Kidney (tissue), 14 donors: ENCODE results near the gene TMEM63B. TPM values are rescaled to one million over a fixed set of nuclear protein-coding genes. Genes with fewer than 3 reads are reported as not detected.

Experiments used
- DNase-seq, 5 donors: peaks; one replicate each; pipeline ENCODE4 v3.0.0-alpha.2; 2013 to 2020
- FAIRE-seq: peaks from 2 replicates; lab custom pipeline; 2012; peaks lifted over from hg19 to GRCh38; lab: Jason Lieb, UNC
- H3K27ac ChIP-seq, 2 donors: one replicate each; pipeline ENCODE4 v1.7.0; 2013; ENCODE audit warnings: low read depth in 2 of 2, low read length in 2 of 2, inconsistent platforms in 1 of 2
- H3K27me3 ChIP-seq: one replicate; pipeline ENCODE4 v1.7.1; 2013; ENCODE audit warnings: low read length, inconsistent platforms; ENCODE audit not compliant: control insufficient read depth, insufficient read depth
- H3K36me3 ChIP-seq, 3 donors: one replicate each; pipeline versions ENCODE4 v1.7.0 to v1.7.1; 2013; ENCODE audit warnings: low read length in 3 of 3, control low read depth in 1 of 3, inconsistent platforms in 1 of 3; ENCODE audit not compliant: insufficient read depth in 3 of 3, control insufficient read depth in 2 of 3
- H3K4me1 ChIP-seq, 3 donors: one replicate each; pipeline versions ENCODE4 v1.7.0 to v1.7.1; 2013; ENCODE audit warnings: low read length in 3 of 3, inconsistent platforms in 1 of 3, low read depth in 1 of 3; ENCODE audit not compliant: control insufficient read depth in 2 of 3, insufficient read depth in 2 of 3
- H3K4me3 ChIP-seq, 3 donors: one replicate each; pipeline versions ENCODE4 v1.7.0 to v1.8.1; 2013; ENCODE audit warnings: low read length in 3 of 3, control low read depth in 1 of 3, inconsistent platforms in 1 of 3
- H3K9ac ChIP-seq, 3 donors: one replicate each; pipeline versions ENCODE4 v1.7.0 to v1.7.1; 2013; ENCODE audit warnings: low read length in 3 of 3, control low read depth in 1 of 3, inconsistent platforms in 1 of 3
- H3K9me3 ChIP-seq, 3 donors: one replicate each; pipeline versions ENCODE4 v1.7.0 to v1.7.1; 2013; ENCODE audit warnings: low read length in 3 of 3, control low read depth in 1 of 3, inconsistent platforms in 1 of 3; ENCODE audit not compliant: control insufficient read depth in 2 of 3, insufficient read depth in 1 of 3
- CTCF ChIP-seq: IDR thresholded peaks from 3 replicates; pipeline ENCODE4 v1.5.1; 2012; ENCODE audit warnings: mild to moderate bottlenecking, moderate library complexity, borderline replicate concordance; ENCODE audit not compliant: insufficient read depth; ENCODE audit errors: extremely low read depth
- intact Hi-C: fragments of 100-400 bp; cut with DNase I; formaldehyde crosslinking; loops from one replicate; pipeline ENCODE4 v1.11.1; 2022
- polyA plus RNA-seq: library from polyadenylated mRNA; stranded (reverse); fragments of 350-450 nt; fragmentation: Illumina TruSeq; extraction: RNeasy Lipid Tissue Mini Kit (QIAGEN cat#74804); gene quantifications from one replicate; pipeline ENCODE4 v1.2.3, GENCODE V29; 2014; ENCODE audit warnings: low read depth, low replicate concordance; ENCODE audit not compliant: insufficient read depth
- total RNA-seq: library from RNA; stranded (reverse); fragmentation: NEBNext Ultra II Directional; extraction: Animal tissue kit (Norgen Biotek cat#: 25700); gene quantifications from one replicate; pipeline ENCODE4 v1.2.1, GENCODE V29; 2021
- donor health status: control.
- donor health status: control.
- donor health status: control.
- donor health status: control.
- donor health status: control.
- donor health status: DM: yes; HTN: yes; CAD: no.
- donor health status: Normal renal cell carcinoma (clear cell type).

The TMEM63B gene
- total and polyA plus RNA-seq, 2 donors from 2014 or later, result 18.2 to 27.3 TPM

GRCh38 chr6:44202332-44202971, 75.1 kb downstream of the TMEM63B start:
- Histone ChIP-seq H3K36me3 (no peaks in the 10 kb centered on the region), H3K4me1 (peaks cover 0 to 6% (median 0%) of the 10 kb centered on the region in 3 donors), H3K9ac (no peak overlapping the region), H3K9me3 (no peaks in the 10 kb centered on the region), H3K4me3 (no peak overlapping the region), H3K27ac (peak overlapping the region in 1 of 2 donors; percentile 43), H3K27me3 (no peaks in the 10 kb centered on the region)
- no peak for FAIRE-seq
- peak in 1 of 5 donors; percentile 28 for DNase-seq
- intact Hi-C loops, result no loop called here
- TF ChIP-seq CTCF, result no peak

DNA sequence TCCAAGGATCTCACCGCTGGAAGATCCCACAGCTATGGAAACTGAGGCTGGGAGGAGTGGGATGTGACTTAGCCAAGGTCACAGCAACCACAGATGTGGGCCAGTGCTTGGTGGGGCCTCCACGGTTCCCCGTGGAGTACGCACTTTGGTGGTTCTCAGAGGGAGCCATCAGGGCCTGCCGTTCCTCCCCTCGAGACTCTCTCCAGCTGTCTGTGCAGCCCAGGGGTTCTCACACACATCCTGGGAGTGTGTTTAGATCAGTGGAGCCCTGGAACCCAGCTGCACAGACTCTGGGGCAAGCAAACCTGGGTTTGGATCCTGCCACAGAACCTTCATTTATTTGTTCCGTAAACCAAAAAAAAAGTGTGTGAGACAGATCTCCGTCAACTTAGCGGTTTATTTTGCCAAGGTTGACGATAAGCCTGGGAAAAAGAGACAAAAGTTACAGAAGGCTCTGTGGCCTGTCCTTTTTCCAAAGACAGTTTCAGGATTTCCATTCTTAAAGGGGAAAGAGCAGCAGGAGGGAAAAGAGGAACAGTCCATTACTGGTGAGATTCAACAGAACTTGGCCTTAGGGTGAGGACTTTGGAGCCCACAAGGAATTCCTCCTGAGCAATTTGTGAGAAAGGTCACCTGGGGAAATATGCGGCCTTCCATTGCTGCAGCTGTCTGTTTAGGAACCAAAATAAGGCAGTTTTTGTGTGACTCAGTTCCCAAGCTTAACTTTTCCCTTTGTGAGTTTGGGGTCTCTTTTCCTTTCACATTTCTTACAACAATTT, 75.8 kb downstream of the TMEM63B start:
- H3K9me3 ChIP-seq, result no peaks in the 10 kb centered on the region
- H3K4me3 ChIP-seq, result no peak overlapping the region
- intact Hi-C loops, result no loop called here
- FAIRE-seq (no peak), DNase-seq (peak in 1 of 5 donors; percentile 20)
- peaks cover 0 to 6% (median 0%) of the 10 kb centered on the region in 3 donors for H3K4me1 ChIP-seq
- H3K27ac ChIP-seq, result peak overlapping the region in 1 of 2 donors; percentile 43
- no peaks in the 10 kb centered on the region for H3K36me3 ChIP-seq
- no peak overlapping the region for H3K9ac ChIP-seq
- H3K27me3 ChIP-seq, result no peaks in the 10 kb centered on the region
- TF ChIP-seq CTCF, result no peak

GRCh38 chr6:44203955-44204354, 76.6 kb downstream of the TMEM63B start:
- no peak for TF ChIP-seq CTCF
- H3K27me3 ChIP-seq, result no peaks in the 10 kb centered on the region
- intact Hi-C loops, result no loop called here

More at GRCh38 chr6:44203955-44204354, 76.6 kb downstream of the TMEM63B start:
- H3K9me3 ChIP-seq, result no peaks in the 10 kb centered on the region
- H3K4me1 ChIP-seq, result peaks cover 0 to 6% (median 0%) of the 10 kb centered on the region in 3 donors
- no peak overlapping the region for H3K4me3 ChIP-seq
- FAIRE-seq (no peak), DNase-seq (peak in 1 of 5 donors; percentile 4)
- H3K27ac ChIP-seq, result no peak overlapping the region
- no peak overlapping the region for H3K9ac ChIP-seq
- no peaks in the 10 kb centered on the region for H3K36me3 ChIP-seq

Other genes starting within 250 kb of the TMEM63B start
- 27.9 TPM for gene MRPL14, start 102 bp upstream of the TMEM63B start, total RNA-seq
- 71.5 TPM for gene MRPL14, start 102 bp upstream of the TMEM63B start, polyA plus RNA-seq
- 2.3 TPM for gene CAPN11, start 31.3 kb downstream of the TMEM63B start, total RNA-seq
- gene CAPN11, start 31.3 kb downstream of the TMEM63B start, polyA plus RNA-seq, result 0.39 TPM
- 1.1 TPM for gene MYMX, start 89.4 kb downstream of the TMEM63B start, total RNA-seq
- gene MYMX, start 89.4 kb downstream of the TMEM63B start, polyA plus RNA-seq, result 2.2 TPM
- 74.6 TPM for gene SLC29A1, start 96.0 kb downstream of the TMEM63B start, total RNA-seq
- 50.1 TPM for gene SLC29A1, start 96.0 kb downstream of the TMEM63B start, polyA plus RNA-seq
- 551 TPM for gene HSP90AB1, start 119.5 kb downstream of the TMEM63B start, total RNA-seq
- 499 TPM for gene HSP90AB1, start 119.5 kb downstream of the TMEM63B start, polyA plus RNA-seq
- 45.1 TPM for gene SLC35B2, start 130.0 kb downstream of the TMEM63B start, total RNA-seq
- 49.5 TPM for gene SLC35B2, start 130.0 kb downstream of the TMEM63B start, polyA plus RNA-seq
- gene NFKBIE, start 138.0 kb downstream of the TMEM63B start, total RNA-seq, result 19.0 TPM
- gene NFKBIE, start 138.0 kb downstream of the TMEM63B start, polyA plus RNA-seq, result 12.6 TPM
- gene TMEM151B, start 142.9 kb downstream of the TMEM63B start, total RNA-seq, result not detected
- not detected for gene TMEM151B, start 142.9 kb downstream of the TMEM63B start, polyA plus RNA-seq
- gene AARS2, start 185.8 kb downstream of the TMEM63B start, total RNA-seq, result 12.6 TPM
- 5.4 TPM for gene AARS2, start 185.8 kb downstream of the TMEM63B start, polyA plus RNA-seq
- not detected for gene SPATS1, start 215.1 kb downstream of the TMEM63B start, total RNA-seq
- not detected for gene SPATS1, start 215.1 kb downstream of the TMEM63B start, polyA plus RNA-seq